Muscle of back (tissue), 11 donors: ENCODE data around the gene BTBD2. TPM values are rescaled to one million over a fixed set of nuclear protein-coding genes. Genes with fewer than 3 reads are reported as not detected.

Experiments used
- DNase-seq, 3 donors: peaks; one replicate each; pipeline versions ENCODE4 v3.0.0 to v3.0.0-alpha.2; 2013
- polyA plus RNA-seq, 10 donors: library from polyadenylated mRNA; unstranded; fragments of 120-200 nt; gene quantifications; one replicate each; pipeline ENCODE4 v1.2.1, GENCODE V29; 2013; ENCODE audit not compliant: insufficient read length in 10 of 10

BTBD2 gene
- polyA plus RNA-seq, 10 donors: 49.9 to 89.7 (median 65.0) TPM

- DNase-seq: peak in 1 of 3 donors; percentile 67
Measured at GRCh38 chr19:2051773-2052704, 36.5 kb upstream of the BTBD2 start.

GRCh38 chr19:2050991-2051772 lies 35.7 kb upstream of the BTBD2 start, which contains the start of gene MKNK2:
MKNK2 (minus strand) TSS chr19:2051244; CDS start chr19:2050851, 393 bp downstream.
- DNase-seq: peak; percentile 90 to 96 (median 95)

- no peak for DNase-seq
Measured at GRCh38 chr19:2050349-2050990, 35.0 kb upstream of the BTBD2 start.

- peak in 2 of 3 donors; percentile 68 to 83 for DNase-seq
Measured at GRCh38 chr19:2049741-2050348, 34.3 kb upstream of the BTBD2 start.

- no peak for DNase-seq
Measured at GRCh38 chr19:2048959-2049740, 33.6 kb upstream of the BTBD2 start.

- no peak for DNase-seq
Measured at GRCh38 chr19:2048104-2048958, 32.8 kb upstream of the BTBD2 start.

- no peak for DNase-seq
Measured at GRCh38 chr19:2047449-2048103, 32.1 kb upstream of the BTBD2 start.

GRCh38 chr19:2047076-2047448 lies 31.5 kb upstream of the BTBD2 start:
- no peak for DNase-seq

GRCh38 chr19:2046046-2046907 lies 30.8 kb upstream of the BTBD2 start:
- no peak for DNase-seq

GRCh38 chr19:2045501-2046045 lies 30.1 kb upstream of the BTBD2 start:
- peak in 1 of 3 donors; percentile 2 for DNase-seq

GRCh38 chr19:2044709-2045500 lies 29.4 kb upstream of the BTBD2 start:
- peak in 1 of 3 donors; percentile 4 for DNase-seq

GRCh38 chr19:2043961-2044708 lies 28.6 kb upstream of the BTBD2 start:
- DNase-seq: peak in 1 of 3 donors; percentile 17

GRCh38 chr19:2043251-2043641 lies 27.7 kb upstream of the BTBD2 start:
- DNase-seq: peak in 1 of 3 donors; percentile 19

- DNase-seq: no peak
Measured at GRCh38 chr19:2042485-2043250, 27.2 kb upstream of the BTBD2 start.

- peak; percentile 90 to 96 (median 92) for DNase-seq
Measured at GRCh38 chr19:2041683-2042484, 26.4 kb upstream of the BTBD2 start.
